DND-41 (cell line): ENCODE data around the gene C12orf50.

ENCODE experiments used
- ATAC-seq: fragments of 200-7000 bp; cut with Tn5 transposase; 3 replicates; pipeline ENCODE4 v1.9.1; 2021; ENCODE audit warnings: low read depth; ENCODE audit not compliant: insufficient read depth
- DNase-seq: peaks from one replicate; pipeline ENCODE4 v3.0.0-alpha.2; 2020
- H2AFZ ChIP-seq: 2 replicates; pipeline ENCODE4 v1.6.0; 2012; ENCODE audit warnings: low read depth, low read length
- H3K27ac ChIP-seq: 2 replicates; pipeline ENCODE4 v1.5.1; 2012; ENCODE audit warnings: low read length, inconsistent platforms
- H3K27me3 ChIP-seq: fragments of 200-600 bp; sonication (generic); 2 replicates; pipeline ENCODE4 v1.6.0; 2012; ENCODE audit warnings: low read length, mild to moderate bottlenecking, inconsistent platforms; ENCODE audit not compliant: insufficient read depth, poor library complexity
- H3K36me3 ChIP-seq: 2 replicates; pipeline ENCODE4 v1.5.1; 2012; ENCODE audit warnings: low read length, inconsistent platforms; ENCODE audit not compliant: insufficient read depth
- H3K4me1 ChIP-seq: 2 replicates; pipeline ENCODE4 v1.5.1; 2012; ENCODE audit warnings: mild to moderate bottlenecking, low read length; ENCODE audit not compliant: insufficient read depth
- H3K4me2 ChIP-seq: 2 replicates; pipeline ENCODE4 v1.6.0; 2012; ENCODE audit warnings: mild to moderate bottlenecking, moderate library complexity, low read length, inconsistent platforms; ENCODE audit not compliant: insufficient read depth
- H3K4me3 ChIP-seq, 2 experiments: fragments of 200-600 bp in 1 of 2; shearing (Covaris generic) in 1 of 2; 2 replicates each; pipeline ENCODE4 v1.5.1; 2012 to 2016; ENCODE audit warnings: inconsistent platforms in 2 of 2, low read length in 2 of 2, mild to moderate bottlenecking in 2 of 2, low read depth in 1 of 2, moderate library complexity in 1 of 2
- H3K79me2 ChIP-seq: 2 replicates; pipeline ENCODE4 v1.6.0; 2012; ENCODE audit warnings: low read length, inconsistent platforms; ENCODE audit not compliant: insufficient read depth
- H3K9ac ChIP-seq: 2 replicates; pipeline ENCODE4 v1.6.0; 2012; ENCODE audit warnings: low read depth, mild to moderate bottlenecking, inconsistent platforms, low read length, moderate library complexity
- H3K9me3 ChIP-seq: 2 replicates; pipeline ENCODE4 v1.5.1; 2012; ENCODE audit warnings: low read length, moderate library complexity, mild to moderate bottlenecking, inconsistent platforms; ENCODE audit not compliant: insufficient read depth, severe bottlenecking
- H4K20me1 ChIP-seq: 2 replicates; pipeline ENCODE4 v1.6.0; 2012; ENCODE audit warnings: low read length; ENCODE audit not compliant: insufficient read depth
- CTCF ChIP-seq: IDR thresholded peaks from 2 replicates; pipeline ENCODE4 v1.5.1; 2012; ENCODE audit warnings: borderline replicate concordance, low read length, moderate library complexity, mild to moderate bottlenecking; ENCODE audit not compliant: poor library complexity, severe bottlenecking; ENCODE audit errors: extremely low read depth
- EZH2 ChIP-seq: IDR thresholded peaks from 3 replicates; pipeline ENCODE4 v1.6.1; 2012; ENCODE audit warnings: borderline replicate concordance, low read depth, mild to moderate bottlenecking, moderate library complexity, low read length, inconsistent platforms; ENCODE audit not compliant: severe bottlenecking

The C12orf50 gene

GRCh38 chr12:87953256-87953860, 75.8 kb downstream of the C12orf50 start:
- no peak for DNase-seq
- no peaks in the 10 kb centered on the region for H3K36me3 ChIP-seq
- peak; percentile 63; the same call in 2 of the 3 replicates for ATAC-seq
- H3K27me3 ChIP-seq, result no peaks in the 10 kb centered on the region
- H3K4me1 ChIP-seq, result no peaks in the 10 kb centered on the region
- no peaks in the 10 kb centered on the region for H3K9me3 ChIP-seq
- TF ChIP-seq CTCF (peak; percentile 68), EZH2 (no peak)
- H3K4me2 ChIP-seq, result no peak overlapping the region
- H3K27ac ChIP-seq, result no peak overlapping the region
- H3K4me3 ChIP-seq, result no peak overlapping the region
- no peaks in the 10 kb centered on the region for H3K79me2 ChIP-seq
- no peaks in the 10 kb centered on the region for H4K20me1 ChIP-seq
- no peak overlapping the region for H2AFZ ChIP-seq
- H3K9ac ChIP-seq, result no peak overlapping the region

GRCh38 chr12:87952850-87953249, 76.4 kb downstream of the C12orf50 start:
- no peaks in the 10 kb centered on the region for H3K79me2 ChIP-seq
- no peaks in the 10 kb centered on the region for H4K20me1 ChIP-seq
- no peak overlapping the region for H3K9ac ChIP-seq
- H3K9me3 ChIP-seq, result no peaks in the 10 kb centered on the region
- no peak overlapping the region for H3K4me3 ChIP-seq
- DNase-seq, result no peak
- H3K36me3 ChIP-seq, result no peaks in the 10 kb centered on the region
- no peaks in the 10 kb centered on the region for H3K4me1 ChIP-seq
- H3K27ac ChIP-seq, result no peak overlapping the region
- no peak overlapping the region for H3K4me2 ChIP-seq
- 0 out of 3 replicates have a peak, but pooled peaks have one; percentile 12 for ATAC-seq
- TF ChIP-seq EZH2 (no peak), CTCF (no peak)
- H2AFZ ChIP-seq, result no peak overlapping the region
- no peaks in the 10 kb centered on the region for H3K27me3 ChIP-seq

GRCh38 chr12:87952223-87952622, 77.0 kb downstream of the C12orf50 start:
- Histone ChIP-seq H4K20me1 (no peaks in the 10 kb centered on the region), H3K79me2 (no peaks in the 10 kb centered on the region), H3K9me3 (no peaks in the 10 kb centered on the region), H3K9ac (no peak overlapping the region), H3K27me3 (no peaks in the 10 kb centered on the region), H3K4me3 (no peak overlapping the region), H3K27ac (no peak overlapping the region), H2AFZ (no peak overlapping the region), H3K4me1 (no peaks in the 10 kb centered on the region), H3K4me2 (no peak overlapping the region), H3K36me3 (no peaks in the 10 kb centered on the region)
- TF ChIP-seq CTCF (no peak), EZH2 (no peak)
- ATAC-seq (no peak), DNase-seq (no peak)

DNA sequence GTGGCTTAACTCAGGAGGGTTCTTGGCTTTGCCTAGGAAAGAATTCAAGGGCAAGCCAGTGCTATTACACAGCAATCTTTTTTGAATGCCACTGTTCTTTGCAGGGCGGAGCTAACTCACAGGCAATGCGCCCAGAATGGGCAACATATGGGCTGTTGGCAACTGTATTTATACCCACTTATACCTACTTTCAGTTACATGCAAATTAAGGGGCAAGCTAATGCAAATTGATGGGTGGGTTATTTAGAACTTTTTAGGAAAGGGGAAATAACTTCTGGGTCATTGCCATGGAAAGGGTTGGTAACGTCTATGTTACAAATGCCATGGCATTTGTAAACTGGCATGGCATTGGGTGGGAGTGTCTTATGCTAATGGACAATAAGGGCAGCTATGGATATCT, 85.4 kb downstream of the C12orf50 start:
- ATAC-seq, result no peak
- DNase-seq, result no peak
- Histone ChIP-seq H3K4me2 (no peak overlapping the region), H3K79me2 (no peaks in the 10 kb centered on the region), H2AFZ (no peak overlapping the region), H3K9ac (no peak overlapping the region), H3K36me3 (no peaks in the 10 kb centered on the region), H4K20me1 (no peaks in the 10 kb centered on the region), H3K4me3 (no peak overlapping the region), H3K9me3 (no peaks in the 10 kb centered on the region), H3K4me1 (no peaks in the 10 kb centered on the region), H3K27ac (no peak overlapping the region), H3K27me3 (no peaks in the 10 kb centered on the region)
- no peak for TF ChIP-seq EZH2
- no peak for TF ChIP-seq CTCF
